Articular chondrocyte of knee joint (primary cell): Measurements from ENCODE around the gene DIS3L2. TPM values are rescaled to one million over a fixed set of nuclear protein-coding genes. Genes with fewer than 3 reads are reported as not detected.

ENCODE experiments used
- small RNA-seq: library from RNA; depleted of rRNA; stranded (forward); fragments of <200 nt; gene quantifications from one replicate; pipeline ENCODE3, GENCODE V24; 2012
- total RNA-seq: library from RNA; depleted of rRNA; stranded (reverse); fragments of >200 nt; gene quantifications from 2 replicates; pipeline ENCODE4 v1.2.3, GENCODE V29; 2012

Gene DIS3L2, protein sequence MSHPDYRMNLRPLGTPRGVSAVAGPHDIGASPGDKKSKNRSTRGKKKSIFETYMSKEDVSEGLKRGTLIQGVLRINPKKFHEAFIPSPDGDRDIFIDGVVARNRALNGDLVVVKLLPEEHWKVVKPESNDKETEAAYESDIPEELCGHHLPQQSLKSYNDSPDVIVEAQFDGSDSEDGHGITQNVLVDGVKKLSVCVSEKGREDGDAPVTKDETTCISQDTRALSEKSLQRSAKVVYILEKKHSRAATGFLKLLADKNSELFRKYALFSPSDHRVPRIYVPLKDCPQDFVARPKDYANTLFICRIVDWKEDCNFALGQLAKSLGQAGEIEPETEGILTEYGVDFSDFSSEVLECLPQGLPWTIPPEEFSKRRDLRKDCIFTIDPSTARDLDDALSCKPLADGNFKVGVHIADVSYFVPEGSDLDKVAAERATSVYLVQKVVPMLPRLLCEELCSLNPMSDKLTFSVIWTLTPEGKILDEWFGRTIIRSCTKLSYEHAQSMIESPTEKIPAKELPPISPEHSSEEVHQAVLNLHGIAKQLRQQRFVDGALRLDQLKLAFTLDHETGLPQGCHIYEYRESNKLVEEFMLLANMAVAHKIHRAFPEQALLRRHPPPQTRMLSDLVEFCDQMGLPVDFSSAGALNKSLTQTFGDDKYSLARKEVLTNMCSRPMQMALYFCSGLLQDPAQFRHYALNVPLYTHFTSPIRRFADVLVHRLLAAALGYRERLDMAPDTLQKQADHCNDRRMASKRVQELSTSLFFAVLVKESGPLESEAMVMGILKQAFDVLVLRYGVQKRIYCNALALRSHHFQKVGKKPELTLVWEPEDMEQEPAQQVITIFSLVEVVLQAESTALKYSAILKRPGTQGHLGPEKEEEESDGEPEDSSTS
- total RNA-seq = 20.0 and 24.2 TPM in 2 replicates

DNA sequence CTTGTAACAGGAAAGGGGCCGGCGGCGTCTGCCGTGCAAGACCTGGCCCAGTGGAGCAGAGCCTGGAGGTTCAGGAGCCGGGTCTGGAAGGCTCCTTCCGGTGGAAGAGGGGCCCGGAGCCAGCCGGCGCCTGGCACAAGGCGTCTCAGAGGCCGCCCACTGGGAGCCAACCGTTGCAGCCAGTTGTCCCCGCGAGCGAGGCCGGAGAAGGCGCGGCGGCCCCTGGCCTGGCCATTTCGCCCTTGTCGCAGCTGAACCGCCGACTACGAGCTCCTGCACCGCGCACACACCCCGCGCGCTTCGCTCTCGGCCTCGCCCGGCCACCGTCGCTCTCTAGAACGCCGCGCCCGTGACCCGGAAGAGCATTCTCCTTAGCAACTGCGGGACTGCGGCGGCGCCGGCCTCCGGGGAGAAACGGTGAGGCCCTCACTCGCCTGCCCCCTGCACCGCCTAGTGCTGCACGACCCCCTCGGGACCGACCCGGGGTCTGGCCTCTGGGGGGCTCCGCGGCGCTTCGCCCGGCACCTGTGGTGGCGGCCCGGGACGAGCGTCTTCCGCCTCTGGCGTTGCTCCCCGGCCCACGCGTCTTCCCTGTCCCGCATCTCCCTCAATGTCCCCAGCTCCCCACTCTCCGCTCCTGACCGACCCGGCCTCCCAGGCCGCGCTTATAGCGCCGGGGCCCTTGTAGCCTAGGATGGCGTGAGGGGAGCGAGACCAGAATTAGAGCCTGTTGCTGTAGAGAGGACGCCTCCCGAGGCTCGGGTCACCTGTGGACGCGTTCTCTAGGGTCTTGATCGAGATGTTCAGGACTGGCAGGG is at the start of gene DIS3L2:
DIS3L2 (plus strand) TSS at position 365 of the 818 bp plus-strand sequence. CDS start 53,215 bp downstream, outside the sequence.

DNA sequence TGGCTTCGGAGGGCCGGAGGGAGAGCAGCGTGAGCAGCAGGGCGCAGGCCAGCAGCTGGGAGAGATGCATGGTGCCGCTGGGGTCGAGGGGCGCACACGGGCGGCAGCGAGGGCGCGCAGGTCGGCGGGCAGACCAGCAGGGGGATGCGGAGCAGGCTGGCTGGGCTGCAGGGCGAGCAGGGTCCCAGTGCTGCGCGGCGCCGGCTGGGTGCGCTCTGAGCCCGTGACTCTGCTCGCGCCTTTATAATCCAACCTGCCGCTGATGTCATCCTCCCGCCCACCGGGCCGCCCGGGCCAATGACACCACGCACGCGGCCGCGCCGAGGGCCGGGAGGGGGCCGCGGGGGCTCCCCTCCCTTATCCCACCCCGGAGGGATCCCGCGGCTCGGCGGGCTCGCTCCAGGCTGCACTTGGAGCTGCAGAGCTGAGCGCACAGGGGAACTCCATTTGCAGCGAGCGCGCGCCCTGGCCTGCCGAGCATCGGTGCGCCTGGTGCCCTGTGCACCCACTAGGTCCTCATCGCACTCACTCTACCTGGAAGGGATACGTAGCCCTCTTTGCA is 35.3 kb upstream of the DIS3L2 start, which contains the start of gene NPPC:
NPPC (minus strand) TSS at position 217 of the 562 bp plus-strand sequence; CDS start at position 70, 147 bp downstream.

DNA sequence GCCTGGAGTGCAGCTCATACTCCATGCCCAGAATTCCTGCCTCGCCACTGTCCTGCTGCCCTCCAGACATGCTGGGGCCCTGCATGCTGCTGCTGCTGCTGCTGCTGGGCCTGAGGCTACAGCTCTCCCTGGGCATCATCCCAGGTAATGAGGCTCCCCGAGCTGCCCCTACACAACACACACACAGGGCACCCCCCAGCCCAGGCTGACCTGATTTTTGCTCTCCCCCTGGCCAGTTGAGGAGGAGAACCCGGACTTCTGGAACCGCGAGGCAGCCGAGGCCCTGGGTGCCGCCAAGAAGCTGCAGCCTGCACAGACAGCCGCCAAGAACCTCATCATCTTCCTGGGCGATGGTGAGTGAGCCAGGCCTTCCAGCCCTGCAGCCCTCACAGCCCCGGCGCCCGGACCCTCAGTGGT is 417.2 kb downstream of the DIS3L2 start, which contains the start of gene ALPP:
ALPP (plus strand) TSS at position 17 of the 417 bp plus-strand sequence; CDS start at position 69, 52 bp downstream.

Small RNA genes within 50 kb of the gene (small RNA-seq; reads per million reads assigned to genes)
- not detected for gene AC068134.3
- not detected for gene AC068134.4
- gene MIR562 = not detected

Other genes with a start within 250 kb of the DIS3L2 start
- 17.6 and 19.5 TPM in 2 replicates for gene PDE6D, start 180.4 kb upstream of the DIS3L2 start, total RNA-seq
- 17.6 and 26.1 TPM in 2 replicates for gene COPS7B, start 175.3 kb upstream of the DIS3L2 start, total RNA-seq
- gene NPPC, start 35.3 kb upstream of the DIS3L2 start, total RNA-seq = not detected in 2 replicates